Measurements from ENCODE around the gene CDK5. TPM values are rescaled to one million over a fixed set of nuclear protein-coding genes. Genes with fewer than 3 reads are reported as not detected.

Gene CDK5
- total and polyA plus RNA-seq, 2 of the 13 experiments (the other 11 are each of a cell fraction or from before 2014, with no cell fraction given): 16.4 to 21.3 TPM

GRCh38 chr7:151008511-151009323 is 49.0 kb downstream of the CDK5 start (continued):
- TF ChIP-seq SNAPC4 (CRISPR knock-in tag; IDR thresholded peaks at IDR 0.05) (no peak), SP140L (CRISPR knock-in tag; IDR thresholded peaks at IDR 0.05; ENCODE audit: borderline replicate concordance) (no peak), ARNT (IDR thresholded peaks at IDR 0.05) (no peak), KLF13 (CRISPR knock-in tag; IDR thresholded peaks at IDR 0.05) (no peak), GATAD2A (CRISPR knock-in tag; IDR thresholded peaks at IDR 0.05) (peak; percentile 55), PREB (CRISPR knock-in tag; IDR thresholded peaks at IDR 0.05) (no peak), RAD51 (IDR thresholded peaks at IDR 0.05; ENCODE audit: borderline replicate concordance) (no peak), SMARCE1 (IDR thresholded peaks at IDR 0.05; ENCODE audit: borderline replicate concordance) (no peak), ZNF780A (CRISPR knock-in tag; IDR thresholded peaks at IDR 0.05) (no peak), ATF2 (CRISPR knock-in tag; IDR thresholded peaks at IDR 0.05) (peak; percentile 68), FOXJ3 (CRISPR knock-in tag; IDR thresholded peaks at IDR 0.05; ENCODE audit: borderline replicate concordance) (no peak), TBX2 (CRISPR knock-in tag; IDR thresholded peaks at IDR 0.05; ENCODE audit: borderline replicate concordance) (no peak; the same call in 1 of the 2 replicates), TBP (CRISPR knock-in tag; IDR thresholded peaks at IDR 0.05) (no peak), CERS6 (CRISPR knock-in tag; IDR thresholded peaks at IDR 0.05) (no peak), ZNF329 (CRISPR knock-in tag; IDR thresholded peaks at IDR 0.05; ENCODE audit: low read depth) (no peak), PPARG (CRISPR knock-in tag; conservative IDR thresholded peaks at IDR 0.05) (no peak), BRF2 (CRISPR knock-in tag; IDR thresholded peaks at IDR 0.05) (no peak), REPIN1 (CRISPR knock-in tag; IDR thresholded peaks at IDR 0.05; ENCODE audit: borderline replicate concordance, low read depth) (peak; percentile 70; the same call in 1 of the 2 replicates), ZNF432 (CRISPR knock-in tag; IDR thresholded peaks at IDR 0.05; ENCODE audit: borderline replicate concordance) (no peak), KAT7 (CRISPR knock-in tag; IDR thresholded peaks at IDR 0.05; ENCODE audit: borderline replicate concordance) (no peak; the same call in 1 of the 2 replicates)

Measured in HepG2 (cell line).